Measurements from ENCODE around the gene SLC22A1. TPM values are rescaled to one million over a fixed set of nuclear protein-coding genes. Genes with fewer than 3 reads are reported as not detected.

The SLC22A1 gene
- total RNA-seq, 1 donor from 2014 or later = 0.27 TPM

GRCh38 chr6:160188773-160189172 is 67.2 kb downstream of the SLC22A1 start:
- H3K9me3 ChIP-seq (replicated peaks) = peaks cover 19% of the 10 kb centered on the region
- no peaks in the 10 kb centered on the region for H3K36me3 ChIP-seq
- H3K27ac ChIP-seq (replicated peaks) = no peak overlapping the region
- H3K27me3 ChIP-seq (ENCODE audit: low read depth) = no peaks in the 10 kb centered on the region
- H3K4me3 ChIP-seq = no peak overlapping the region
- TF ChIP-seq CTCF (IDR thresholded peaks at IDR 0.05; ENCODE audit: borderline replicate concordance) = no peak
- DNase-seq = no peak
- no peaks in the 10 kb centered on the region for H3K4me1 ChIP-seq
- intact Hi-C loops (cut with micrococcal nuclease) = no loop called here

- intact Hi-C loops (cut with micrococcal nuclease) = no loop called here
- TF ChIP-seq CTCF (IDR thresholded peaks at IDR 0.05; ENCODE audit: borderline replicate concordance) = no peak
- no peaks in the 10 kb centered on the region for H3K36me3 ChIP-seq
These were observed 68.5 kb downstream of the SLC22A1 start for GRCh38 chr6:160190081-160190480.

GRCh38 chr6:160190973-160191372 is 69.4 kb downstream of the SLC22A1 start:
- Histone ChIP-seq H3K9me3 (replicated peaks) (peaks cover 38% of the 10 kb centered on the region), H3K27ac (replicated peaks) (no peak overlapping the region), H3K4me1 (no peaks in the 10 kb centered on the region), H3K36me3 (no peaks in the 10 kb centered on the region), H3K4me3 (no peak overlapping the region), H3K27me3 (ENCODE audit: low read depth) (no peaks in the 10 kb centered on the region)
- no peak for TF ChIP-seq CTCF (IDR thresholded peaks at IDR 0.05; ENCODE audit: borderline replicate concordance)
- no peak for DNase-seq
- intact Hi-C loops (cut with micrococcal nuclease) = no loop called here

More at GRCh38 chr6:160190081-160190480, 68.5 kb downstream of the SLC22A1 start:
- Histone ChIP-seq H3K4me1 (no peaks in the 10 kb centered on the region), H3K27me3 (ENCODE audit: low read depth) (no peaks in the 10 kb centered on the region), H3K9me3 (replicated peaks) (peaks cover 32% of the 10 kb centered on the region), H3K27ac (replicated peaks) (no peak overlapping the region), H3K4me3 (no peak overlapping the region)
- DNase-seq = no peak

- intact Hi-C loops (cut with micrococcal nuclease) = no loop called here
- H3K4me3 ChIP-seq = no peak overlapping the region
- H3K27me3 ChIP-seq (ENCODE audit: low read depth) = no peaks in the 10 kb centered on the region
- H3K27ac ChIP-seq (replicated peaks) = no peak overlapping the region
- H3K4me1 ChIP-seq = no peaks in the 10 kb centered on the region
- H3K36me3 ChIP-seq = no peaks in the 10 kb centered on the region
- no peak for TF ChIP-seq CTCF (IDR thresholded peaks at IDR 0.05; ENCODE audit: borderline replicate concordance)
- DNase-seq = no peak
- peaks cover 55% of the 10 kb centered on the region for H3K9me3 ChIP-seq (replicated peaks)
These were observed 71.2 kb downstream of the SLC22A1 start for GRCh38 chr6:160192840-160193239.

- H3K4me3 ChIP-seq = no peak overlapping the region
- intact Hi-C loops (cut with micrococcal nuclease) = no loop called here
- H3K27me3 ChIP-seq (ENCODE audit: low read depth) = no peaks in the 10 kb centered on the region
- no peak for TF ChIP-seq CTCF (IDR thresholded peaks at IDR 0.05; ENCODE audit: borderline replicate concordance)
- no peaks in the 10 kb centered on the region for H3K4me1 ChIP-seq
- no peak for DNase-seq
- H3K36me3 ChIP-seq = no peaks in the 10 kb centered on the region
- peaks cover 58% of the 10 kb centered on the region for H3K9me3 ChIP-seq (replicated peaks)
- no peak overlapping the region for H3K27ac ChIP-seq (replicated peaks)
These were observed 73.2 kb downstream of the SLC22A1 start for GRCh38 chr6:160194808-160195207.

- intact Hi-C loops (cut with micrococcal nuclease) = no loop called here
- H3K9me3 ChIP-seq (replicated peaks) = peaks cover 53% of the 10 kb centered on the region
- H3K4me1 ChIP-seq = no peaks in the 10 kb centered on the region
- no peak overlapping the region for H3K4me3 ChIP-seq
- no peaks in the 10 kb centered on the region for H3K36me3 ChIP-seq
- peaks cover 5% of the 10 kb centered on the region for H3K27me3 ChIP-seq (ENCODE audit: low read depth)
- DNase-seq = no peak
- TF ChIP-seq CTCF (IDR thresholded peaks at IDR 0.05; ENCODE audit: borderline replicate concordance) = no peak
- H3K27ac ChIP-seq (replicated peaks) = no peak overlapping the region
These were observed 76.0 kb downstream of the SLC22A1 start for GRCh38 chr6:160197662-160198061.

Measured in left ventricle myocardium inferior (tissue), 1 donor.